Skeletal muscle satellite cell (primary cell): ENCODE data around the gene RRP12.
"Not testable (repeated sequence)": the region's sequence is repeated elsewhere in the genome, so short reads cannot be mapped to it uniquely, and the experiment has no call there.

Source experiments
- H3K27me3 ChIP-seq: 2 replicates; pipeline ENCODE4 v1.7.0; 2013; ENCODE audit warnings: low read length; ENCODE audit not compliant: control insufficient read depth, insufficient read depth
- H3K36me3 ChIP-seq: 2 replicates; pipeline ENCODE4 v1.7.0; 2013; ENCODE audit warnings: mild to moderate bottlenecking, control low read depth, low read length; ENCODE audit not compliant: insufficient read depth
- H3K4me1 ChIP-seq: 2 replicates; pipeline ENCODE4 v1.7.0; 2013; ENCODE audit warnings: low read length; ENCODE audit not compliant: control insufficient read depth, insufficient read depth
- H3K4me2 ChIP-seq: 2 replicates; pipeline ENCODE4 v1.7.0; 2013; ENCODE audit warnings: mild to moderate bottlenecking, low read length
- H3K4me3 ChIP-seq: 2 replicates; pipeline ENCODE4 v1.7.0; 2013; ENCODE audit warnings: low read length
- H3K9ac ChIP-seq: 2 replicates; pipeline ENCODE4 v1.7.0; 2013; ENCODE audit warnings: mild to moderate bottlenecking, low read depth, low read length, moderate library complexity
- H3K9me3 ChIP-seq: replicated peaks from 2 replicates; pipeline ENCODE4 v1.7.0; 2013; ENCODE audit warnings: mild to moderate bottlenecking, control low read depth, low read length

RRP12 gene

GRCh38 chr10:97361537-97361901 lies 39.6 kb downstream of the RRP12 start:
- Histone ChIP-seq H3K4me3 (no peak overlapping the region), H3K4me1 (no peaks in the 10 kb centered on the region), H3K9me3 (no peaks in the 10 kb centered on the region), H3K36me3 (peaks cover 51% of the 10 kb centered on the region), H3K27me3 (no peaks in the 10 kb centered on the region), H3K9ac (no peak overlapping the region), H3K4me2 (no peak overlapping the region)

- Histone ChIP-seq H3K4me2 (no peak overlapping the region), H3K9me3 (no peaks in the 10 kb centered on the region), H3K36me3 (peaks cover 52% of the 10 kb centered on the region), H3K4me1 (no peaks in the 10 kb centered on the region), H3K27me3 (no peaks in the 10 kb centered on the region), H3K9ac (no peak overlapping the region), H3K4me3 (no peak overlapping the region)
Observed at GRCh38 chr10:97360705-97361536, 40.2 kb downstream of the RRP12 start.

GRCh38 chr10:97358781-97359180 lies 42.4 kb downstream of the RRP12 start:
- Histone ChIP-seq H3K4me2 (no peak overlapping the region), H3K4me1 (no peaks in the 10 kb centered on the region), H3K36me3 (peaks cover 49% of the 10 kb centered on the region), H3K4me3 (no peak overlapping the region), H3K27me3 (no peaks in the 10 kb centered on the region), H3K9me3 (no peaks in the 10 kb centered on the region), H3K9ac (no peak overlapping the region)

GRCh38 chr10:97358349-97358748 lies 42.8 kb downstream of the RRP12 start:
- Histone ChIP-seq H3K9ac (no peak overlapping the region), H3K4me3 (no peak overlapping the region), H3K4me1 (no peaks in the 10 kb centered on the region), H3K27me3 (no peaks in the 10 kb centered on the region), H3K9me3 (no peaks in the 10 kb centered on the region), H3K36me3 (peaks cover 47% of the 10 kb centered on the region), H3K4me2 (no peak overlapping the region)

- Histone ChIP-seq H3K9me3 (no peaks in the 10 kb centered on the region), H3K36me3 (peaks cover 37% of the 10 kb centered on the region), H3K4me3 (no peak overlapping the region), H3K27me3 (no peaks in the 10 kb centered on the region), H3K9ac (no peak overlapping the region), H3K4me1 (no peaks in the 10 kb centered on the region), H3K4me2 (no peak overlapping the region)
Observed at GRCh38 chr10:97356918-97357317, 44.2 kb downstream of the RRP12 start.

GRCh38 chr10:97356318-97356914 lies 44.7 kb downstream of the RRP12 start:
- Histone ChIP-seq H3K9ac (no peak overlapping the region), H3K9me3 (no peaks in the 10 kb centered on the region), H3K4me1 (no peaks in the 10 kb centered on the region), H3K4me3 (no peak overlapping the region), H3K27me3 (no peaks in the 10 kb centered on the region), H3K36me3 (peaks cover 37% of the 10 kb centered on the region), H3K4me2 (no peak overlapping the region)

GRCh38 chr10:97355571-97355975 lies 45.6 kb downstream of the RRP12 start:
- Histone ChIP-seq H3K4me3 (no peak overlapping the region), H3K36me3 (peaks cover 36% of the 10 kb centered on the region), H3K4me2 (no peak overlapping the region), H3K27me3 (no peaks in the 10 kb centered on the region), H3K9ac (no peak overlapping the region), H3K9me3 (no peaks in the 10 kb centered on the region), H3K4me1 (no peaks in the 10 kb centered on the region)

GRCh38 chr10:97353945-97354344 lies 47.2 kb downstream of the RRP12 start:
- H3K36me3 ChIP-seq, result peaks cover 24% of the 10 kb centered on the region
- no peaks in the 10 kb centered on the region for H3K4me1 ChIP-seq
- no peak overlapping the region for H3K4me3 ChIP-seq
- H3K9me3 ChIP-seq, result no peaks in the 10 kb centered on the region
- no peaks in the 10 kb centered on the region for H3K27me3 ChIP-seq
- no peak overlapping the region for H3K4me2 ChIP-seq
- no peak overlapping the region for H3K9ac ChIP-seq

GRCh38 chr10:97349752-97350513 lies 51.2 kb downstream of the RRP12 start:
- no peaks in the 10 kb centered on the region for H3K27me3 ChIP-seq
- H3K4me3 ChIP-seq, result no peak overlapping the region
- no peaks in the 10 kb centered on the region for H3K4me1 ChIP-seq
- H3K9ac ChIP-seq, result no peak overlapping the region
- H3K9me3 ChIP-seq, result no peaks in the 10 kb centered on the region
- no peak overlapping the region for H3K4me2 ChIP-seq
- H3K36me3 ChIP-seq, result peaks cover 4% of the 10 kb centered on the region

- H3K36me3 ChIP-seq, result peaks cover 4% of the 10 kb centered on the region
- no peaks in the 10 kb centered on the region for H3K9me3 ChIP-seq
- H3K9ac ChIP-seq, result no peak overlapping the region
- no peaks in the 10 kb centered on the region for H3K27me3 ChIP-seq
- H3K4me1 ChIP-seq, result no peaks in the 10 kb centered on the region
- no peak overlapping the region for H3K4me3 ChIP-seq
- H3K4me2 ChIP-seq, result no peak overlapping the region
Observed at GRCh38 chr10:97347317-97347716, 53.8 kb downstream of the RRP12 start.

- not testable (repeated sequence) for H3K9ac ChIP-seq, H3K4me1 ChIP-seq, H3K4me3 ChIP-seq, H3K27me3 ChIP-seq, H3K36me3 ChIP-seq, H3K4me2 ChIP-seq, H3K9me3 ChIP-seq
Observed at GRCh38 chr10:97343664-97344063, 57.5 kb downstream of the RRP12 start.
